Measurements from ENCODE around the gene EVL. TPM values are rescaled to one million over a fixed set of nuclear protein-coding genes. Genes with fewer than 3 reads are reported as not detected.
"Not testable (repeated sequence)": the region's sequence is repeated elsewhere in the genome, so short reads cannot be mapped to it uniquely, and the experiment has no call there.

Gene EVL
- 290 and 309 TPM in 2 replicates for total RNA-seq

- peaks cover 8% of the 10 kb centered on the region for H3K36me3 Mint-ChIP-seq (ENCODE audit: low read depth)
- H3K27me3 Mint-ChIP-seq (ENCODE audit: insufficient read depth): no peaks in the 10 kb centered on the region
- H3K4me1 Mint-ChIP-seq (ENCODE audit: low read depth): peaks cover 83% of the 10 kb centered on the region
- intact Hi-C loops (cut with micrococcal nuclease): loop anchor here (1.0 to 10.0 kb wide), 7 partner anchors 8 to 1890 kb away; partner anchors contain the start of genes CCNK, CYP46A1 and SETD3
- DNase-seq (ENCODE audit: low spot score): peak; percentile 71
- H3K4me3 Mint-ChIP-seq: peak within 1 kb of the TSS; percentile 88
- H3K27ac Mint-ChIP-seq: peak within 1 kb of the TSS; percentile 99
- H3K9me3 Mint-ChIP-seq: no peaks in the 10 kb centered on the region
Observed at GRCh38 chr14:100065111-100065871, at the start of gene EVL. Gene EVL (plus strand): TSS chr14:100065422. CDS start chr14:100065501, 79 bp downstream.

GRCh38 chr14:100017553-100017952 lies 47.7 kb upstream of the EVL start:
- no peak for DNase-seq (ENCODE audit: low spot score)
- Mint-ChIP-seq H3K27ac (no peak overlapping the region), H3K9me3 (no peaks in the 10 kb centered on the region), H3K36me3 (ENCODE audit: low read depth) (peaks cover 1% of the 10 kb centered on the region), H3K4me1 (ENCODE audit: low read depth) (peaks cover 4% of the 10 kb centered on the region), H3K4me3 (no peak overlapping the region), H3K27me3 (ENCODE audit: insufficient read depth) (no peaks in the 10 kb centered on the region)
- intact Hi-C loops (cut with micrococcal nuclease): no loop called here

- Mint-ChIP-seq H3K4me1 (ENCODE audit: low read depth) (no peaks in the 10 kb centered on the region), H3K27me3 (ENCODE audit: insufficient read depth) (no peaks in the 10 kb centered on the region), H3K36me3 (ENCODE audit: low read depth) (peaks cover 1% of the 10 kb centered on the region), H3K4me3 (no peak overlapping the region), H3K27ac (peak overlapping the region; percentile 14), H3K9me3 (no peaks in the 10 kb centered on the region)
- intact Hi-C loops (cut with micrococcal nuclease): no loop called here
- no peak for DNase-seq (ENCODE audit: low spot score)
Observed at GRCh38 chr14:100018054-100018453, 47.2 kb upstream of the EVL start.

GRCh38 chr14:100018482-100018881 lies 46.7 kb upstream of the EVL start:
- no peak overlapping the region for H3K4me3 Mint-ChIP-seq
- no peak overlapping the region for H3K27ac Mint-ChIP-seq
- no peaks in the 10 kb centered on the region for H3K27me3 Mint-ChIP-seq (ENCODE audit: insufficient read depth)
- DNase-seq (ENCODE audit: low spot score): no peak
- peaks cover 1% of the 10 kb centered on the region for H3K36me3 Mint-ChIP-seq (ENCODE audit: low read depth)
- no peaks in the 10 kb centered on the region for H3K9me3 Mint-ChIP-seq
- no peaks in the 10 kb centered on the region for H3K4me1 Mint-ChIP-seq (ENCODE audit: low read depth)
- intact Hi-C loops (cut with micrococcal nuclease): no loop called here

GRCh38 chr14:100019156-100019744 lies 46.0 kb upstream of the EVL start:
- H3K36me3 Mint-ChIP-seq (ENCODE audit: low read depth): no peaks in the 10 kb centered on the region
- intact Hi-C loops (cut with micrococcal nuclease): no loop called here
- no peak for DNase-seq (ENCODE audit: low spot score)
- no peaks in the 10 kb centered on the region for H3K4me1 Mint-ChIP-seq (ENCODE audit: low read depth)
- H3K4me3 Mint-ChIP-seq: no peak overlapping the region
- no peak overlapping the region for H3K27ac Mint-ChIP-seq
- H3K9me3 Mint-ChIP-seq: no peaks in the 10 kb centered on the region
- H3K27me3 Mint-ChIP-seq (ENCODE audit: insufficient read depth): no peaks in the 10 kb centered on the region

- no peak for DNase-seq (ENCODE audit: low spot score)
- Mint-ChIP-seq H3K4me1 (ENCODE audit: low read depth) (peaks cover 10% of the 10 kb centered on the region), H3K4me3 (no peak overlapping the region), H3K27ac (no peak overlapping the region), H3K27me3 (ENCODE audit: insufficient read depth) (no peaks in the 10 kb centered on the region), H3K9me3 (no peaks in the 10 kb centered on the region), H3K36me3 (ENCODE audit: low read depth) (no peaks in the 10 kb centered on the region)
- intact Hi-C loops (cut with micrococcal nuclease): no loop called here
Observed at GRCh38 chr14:100020629-100021028, 44.6 kb upstream of the EVL start.

- H3K4me1 Mint-ChIP-seq (ENCODE audit: low read depth): peaks cover 10% of the 10 kb centered on the region
- no peaks in the 10 kb centered on the region for H3K9me3 Mint-ChIP-seq
- H3K27me3 Mint-ChIP-seq (ENCODE audit: insufficient read depth): no peaks in the 10 kb centered on the region
- no peak overlapping the region for H3K4me3 Mint-ChIP-seq
- intact Hi-C loops (cut with micrococcal nuclease): no loop called here
- no peak for DNase-seq (ENCODE audit: low spot score)
- H3K36me3 Mint-ChIP-seq (ENCODE audit: low read depth): no peaks in the 10 kb centered on the region
- no peak overlapping the region for H3K27ac Mint-ChIP-seq
Observed at GRCh38 chr14:100022772-100023451, 42.3 kb upstream of the EVL start.

- DNase-seq (ENCODE audit: low spot score): no peak
- Mint-ChIP-seq H3K27ac (peak overlapping the region; percentile 14), H3K9me3 (no peaks in the 10 kb centered on the region), H3K27me3 (ENCODE audit: insufficient read depth) (peaks cover 1% of the 10 kb centered on the region), H3K4me3 (no peak overlapping the region), H3K36me3 (ENCODE audit: low read depth) (no peaks in the 10 kb centered on the region), H3K4me1 (ENCODE audit: low read depth) (peaks cover 10% of the 10 kb centered on the region)
- intact Hi-C loops (cut with micrococcal nuclease): loop anchor here (1.0 kb wide), 1 partner anchor 43 kb away; no protein-coding TSS in a partner anchor
Observed at GRCh38 chr14:100025111-100025510, 40.1 kb upstream of the EVL start.

GRCh38 chr14:100027771-100028490 lies 37.3 kb upstream of the EVL start:
- Mint-ChIP-seq H3K36me3 (ENCODE audit: low read depth) (peaks cover 2% of the 10 kb centered on the region), H3K27ac (no peak overlapping the region), H3K4me1 (ENCODE audit: low read depth) (peaks cover 10% of the 10 kb centered on the region), H3K4me3 (no peak overlapping the region), H3K9me3 (no peaks in the 10 kb centered on the region), H3K27me3 (ENCODE audit: insufficient read depth) (peaks cover 1% of the 10 kb centered on the region)
- intact Hi-C loops (cut with micrococcal nuclease): no loop called here
- no peak for DNase-seq (ENCODE audit: low spot score)

- no peak overlapping the region for H3K4me3 Mint-ChIP-seq
- H3K27ac Mint-ChIP-seq: no peak overlapping the region
- intact Hi-C loops (cut with micrococcal nuclease): no loop called here
- no peaks in the 10 kb centered on the region for H3K9me3 Mint-ChIP-seq
- DNase-seq (ENCODE audit: low spot score): no peak
- peaks cover 10% of the 10 kb centered on the region for H3K4me1 Mint-ChIP-seq (ENCODE audit: low read depth)
- peaks cover 3% of the 10 kb centered on the region for H3K36me3 Mint-ChIP-seq (ENCODE audit: low read depth)
- peaks cover 1% of the 10 kb centered on the region for H3K27me3 Mint-ChIP-seq (ENCODE audit: insufficient read depth)
Observed at GRCh38 chr14:100028990-100029677, 36.1 kb upstream of the EVL start.

GRCh38 chr14:100030006-100030405 lies 35.2 kb upstream of the EVL start:
- H3K36me3 Mint-ChIP-seq (ENCODE audit: low read depth); H3K27me3 Mint-ChIP-seq (ENCODE audit: insufficient read depth); DNase-seq (ENCODE audit: low spot score); H3K9me3 Mint-ChIP-seq; H3K27ac Mint-ChIP-seq; H3K4me1 Mint-ChIP-seq (ENCODE audit: low read depth); intact Hi-C loops (cut with micrococcal nuclease); H3K4me3 Mint-ChIP-seq: not testable (repeated sequence)

GRCh38 chr14:100030452-100031153 lies 34.6 kb upstream of the EVL start:
- peaks cover 9% of the 10 kb centered on the region for H3K36me3 Mint-ChIP-seq (ENCODE audit: low read depth)
- H3K27me3 Mint-ChIP-seq (ENCODE audit: insufficient read depth): peaks cover 1% of the 10 kb centered on the region
- no peak for DNase-seq (ENCODE audit: low spot score)
- no peaks in the 10 kb centered on the region for H3K4me1 Mint-ChIP-seq (ENCODE audit: low read depth)
- intact Hi-C loops (cut with micrococcal nuclease): no loop called here
- no peaks in the 10 kb centered on the region for H3K9me3 Mint-ChIP-seq
- H3K27ac Mint-ChIP-seq: no peak overlapping the region
- no peak overlapping the region for H3K4me3 Mint-ChIP-seq

Data from activated T-helper 1 cell treated with anti-CD3 and anti-CD28 coated beads, Interleukin-12 subunit alpha, Interleukin-12 subunit beta, Interleukin-2, Interleukin-4 antibody, amounts not matched to agents 30 ng/mL and 10 ng/mL and 1 ng/mL, durations not matched to agents 14 hours and 24 hours and 36 hours (primary cell).